Nephron (organoid): ENCODE data around the gene RTCA.
"Not testable (repeated sequence)": the region's sequence is repeated elsewhere in the genome, so short reads cannot be mapped to it uniquely, and the experiment has no call there.

Experiments
- H3K27ac Mint-ChIP-seq, 3 experiments: 2 replicates each; pipeline ENCODE4 v1.8.0; 2020; ENCODE audit warnings: mixed read lengths in 3 of 3, mild to moderate bottlenecking in 2 of 3, moderate library complexity in 1 of 3
- H3K27me3 Mint-ChIP-seq: 2 replicates; pipeline ENCODE4 v1.8.0; 2021; ENCODE audit warnings: low read depth, mild to moderate bottlenecking, moderate library complexity, mixed read lengths
- H3K36me3 Mint-ChIP-seq: 2 replicates; pipeline ENCODE4 v1.8.0; 2020; ENCODE audit warnings: low read depth, mixed read lengths
- H3K4me1 Mint-ChIP-seq: 2 replicates; pipeline ENCODE4 v1.8.0; 2020; ENCODE audit warnings: mixed read lengths
- H3K4me3 Mint-ChIP-seq, 3 experiments: 2 replicates each; pipeline ENCODE4 v1.8.0; 2020; ENCODE audit warnings: mild to moderate bottlenecking in 3 of 3, mixed read lengths in 3 of 3, moderate library complexity in 2 of 3
- H3K9me3 Mint-ChIP-seq: 2 replicates; pipeline ENCODE4 v1.8.0; 2020; ENCODE audit warnings: mixed read lengths
- CTCF ChIP-seq, 3 experiments: fragments of 200-600 bp; sonication (generic); IDR thresholded peaks; one replicate each; pipeline ENCODE4 v1.5.0; 2021; ENCODE audit warnings: antibody characterized with exemption in 3 of 3; ENCODE audit not compliant: unreplicated experiment in 3 of 3

RTCA gene

DNA sequence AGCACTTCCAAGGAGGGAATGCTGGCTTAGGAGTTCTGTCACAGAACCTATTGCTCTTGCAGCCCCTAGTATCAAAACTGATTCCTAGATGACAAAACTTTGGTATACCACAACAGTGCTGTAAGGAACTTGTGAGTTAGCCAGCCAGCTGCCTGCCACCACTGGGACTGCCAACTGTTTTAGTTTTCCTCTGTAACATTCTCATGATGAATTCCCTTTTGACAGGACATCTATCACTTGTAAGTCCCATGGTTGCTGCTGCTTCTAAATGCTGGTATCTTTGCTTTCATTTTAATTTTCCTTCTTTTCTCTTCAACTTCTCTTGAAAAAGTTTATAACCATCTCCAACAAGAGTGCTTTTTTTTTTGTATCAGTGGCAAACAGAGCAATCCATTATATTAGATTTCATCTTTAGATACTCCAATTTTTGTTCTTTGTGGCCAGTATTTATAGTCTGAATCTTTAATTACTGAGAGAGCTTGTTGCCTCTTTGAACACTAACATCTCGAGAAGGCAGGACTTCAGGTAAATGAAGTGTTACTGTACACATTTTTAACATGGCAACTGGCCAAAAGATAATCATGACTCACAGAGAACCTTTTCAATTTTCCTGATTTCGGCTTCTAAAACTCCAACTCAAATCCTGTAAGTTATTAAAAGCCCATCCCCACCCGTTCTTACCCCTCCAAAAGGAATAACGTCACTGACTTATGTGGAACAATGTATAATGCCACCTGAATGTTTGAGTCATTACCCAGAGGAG lies 36.2 kb upstream of the RTCA start:
- TF ChIP-seq CTCF (IDR thresholded peaks at IDR 0.05; ENCODE audit: unreplicated experiment in 3 of 3): no peak
- H3K36me3 Mint-ChIP-seq: peaks cover 43% of the 10 kb centered on the region
- no peak overlapping the region for H3K27ac Mint-ChIP-seq
- H3K4me1 Mint-ChIP-seq: no peaks in the 10 kb centered on the region
- H3K9me3 Mint-ChIP-seq: no peaks in the 10 kb centered on the region
- no peaks in the 10 kb centered on the region for H3K27me3 Mint-ChIP-seq
- no peak overlapping the region for H3K4me3 Mint-ChIP-seq

DNA sequence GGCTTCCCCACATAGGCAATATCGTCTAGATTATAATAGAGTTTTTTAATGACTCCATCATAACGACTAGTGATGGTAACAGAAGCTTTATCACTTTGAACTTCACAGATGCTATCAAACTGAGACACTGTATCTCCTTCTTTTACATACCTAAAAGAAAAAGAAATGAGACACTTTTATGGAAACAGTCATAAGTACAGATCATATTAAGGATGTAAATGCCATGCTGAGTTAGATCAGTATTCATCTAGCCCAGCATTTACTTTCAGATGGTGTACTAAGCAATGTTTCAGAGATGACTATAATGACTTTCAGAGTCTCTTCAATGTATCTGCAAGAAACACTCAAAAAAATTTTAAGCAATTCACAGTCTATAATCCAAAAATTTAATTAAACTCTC lies 35.3 kb upstream of the RTCA start:
- peaks cover 44% of the 10 kb centered on the region for H3K36me3 Mint-ChIP-seq
- H3K4me1 Mint-ChIP-seq: no peaks in the 10 kb centered on the region
- no peak overlapping the region for H3K27ac Mint-ChIP-seq
- TF ChIP-seq CTCF (IDR thresholded peaks at IDR 0.05; ENCODE audit: unreplicated experiment in 3 of 3): no peak
- no peak overlapping the region for H3K4me3 Mint-ChIP-seq
- no peaks in the 10 kb centered on the region for H3K27me3 Mint-ChIP-seq
- H3K9me3 Mint-ChIP-seq: no peaks in the 10 kb centered on the region

GRCh38 chr1:100231721-100232120 lies 34.3 kb upstream of the RTCA start:
- H3K27me3 Mint-ChIP-seq: no peaks in the 10 kb centered on the region
- H3K27ac Mint-ChIP-seq: no peak overlapping the region
- no peak for TF ChIP-seq CTCF (IDR thresholded peaks at IDR 0.05; ENCODE audit: unreplicated experiment in 3 of 3)
- H3K9me3 Mint-ChIP-seq: no peaks in the 10 kb centered on the region
- no peaks in the 10 kb centered on the region for H3K4me1 Mint-ChIP-seq
- H3K4me3 Mint-ChIP-seq: no peak overlapping the region
- peaks cover 50% of the 10 kb centered on the region for H3K36me3 Mint-ChIP-seq

- Mint-ChIP-seq H3K27ac (no peak overlapping the region), H3K4me3 (no peak overlapping the region), H3K36me3 (peaks cover 54% of the 10 kb centered on the region), H3K27me3 (no peaks in the 10 kb centered on the region), H3K4me1 (no peaks in the 10 kb centered on the region), H3K9me3 (no peaks in the 10 kb centered on the region)
- no peak for TF ChIP-seq CTCF (IDR thresholded peaks at IDR 0.05; ENCODE audit: unreplicated experiment in 3 of 3)
Measured at GRCh38 chr1:100232156-100232555, 33.9 kb upstream of the RTCA start.

- H3K27ac Mint-ChIP-seq, H3K27me3 Mint-ChIP-seq, H3K4me1 Mint-ChIP-seq, H3K9me3 Mint-ChIP-seq, H3K4me3 Mint-ChIP-seq: not testable (repeated sequence)
- H3K36me3 Mint-ChIP-seq: peaks cover 56% of the 10 kb centered on the region
Measured at GRCh38 chr1:100233566-100233965, 32.5 kb upstream of the RTCA start.

- no peak for TF ChIP-seq CTCF (IDR thresholded peaks at IDR 0.05; ENCODE audit: unreplicated experiment in 3 of 3)
- Mint-ChIP-seq H3K27me3 (no peaks in the 10 kb centered on the region), H3K36me3 (peaks cover 62% of the 10 kb centered on the region), H3K4me3 (no peak overlapping the region), H3K27ac (no peak overlapping the region), H3K9me3 (no peaks in the 10 kb centered on the region), H3K4me1 (no peaks in the 10 kb centered on the region)
Measured at GRCh38 chr1:100234432-100234831, 31.6 kb upstream of the RTCA start.
